Endometrium (tissue), 2 donors: ENCODE data around the gene ST6GALNAC5.
"Not testable (repeated sequence)": the region's sequence is repeated elsewhere in the genome, so short reads cannot be mapped to it uniquely, and the experiment has no call there.

Experiments used
- FAIRE-seq: peaks from 2 replicates; lab custom pipeline; 2012; peaks lifted over from hg19 to GRCh38; lab: Jason Lieb, UNC
- donor health status: control.
- donor health status: control.

The ST6GALNAC5 gene

GRCh38 chr1:76868154-76868882, 1.0 kb downstream of the ST6GALNAC5 start:
- FAIRE-seq = no peak

GRCh38 chr1:76868916-76869315, 1.6 kb downstream of the ST6GALNAC5 start:
- no peak for FAIRE-seq

DNA sequence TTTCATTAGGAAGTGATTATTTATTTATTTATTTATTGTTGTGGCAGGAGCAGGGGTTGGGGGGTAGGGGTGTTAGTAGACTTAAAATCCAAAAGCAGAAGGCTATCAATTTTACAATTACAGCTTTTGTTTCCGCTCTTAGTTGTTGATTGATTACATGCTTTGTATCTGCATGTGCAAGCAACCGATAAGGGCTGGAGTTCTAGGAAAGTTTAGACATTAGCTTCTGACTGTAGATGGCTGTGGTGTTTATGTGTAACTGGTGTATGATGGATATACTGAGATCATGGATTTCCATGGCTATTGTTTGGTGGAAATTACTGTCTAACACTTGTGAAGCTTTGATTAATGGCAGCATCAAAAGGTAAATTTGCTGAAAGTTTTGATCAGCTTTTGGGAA, 2.8 kb downstream of the ST6GALNAC5 start:
- no peak for FAIRE-seq

GRCh38 chr1:76871355-76871974, 4.2 kb downstream of the ST6GALNAC5 start:
- FAIRE-seq = no peak

GRCh38 chr1:76872944-76873343, 5.7 kb downstream of the ST6GALNAC5 start:
- no peak for FAIRE-seq

DNA sequence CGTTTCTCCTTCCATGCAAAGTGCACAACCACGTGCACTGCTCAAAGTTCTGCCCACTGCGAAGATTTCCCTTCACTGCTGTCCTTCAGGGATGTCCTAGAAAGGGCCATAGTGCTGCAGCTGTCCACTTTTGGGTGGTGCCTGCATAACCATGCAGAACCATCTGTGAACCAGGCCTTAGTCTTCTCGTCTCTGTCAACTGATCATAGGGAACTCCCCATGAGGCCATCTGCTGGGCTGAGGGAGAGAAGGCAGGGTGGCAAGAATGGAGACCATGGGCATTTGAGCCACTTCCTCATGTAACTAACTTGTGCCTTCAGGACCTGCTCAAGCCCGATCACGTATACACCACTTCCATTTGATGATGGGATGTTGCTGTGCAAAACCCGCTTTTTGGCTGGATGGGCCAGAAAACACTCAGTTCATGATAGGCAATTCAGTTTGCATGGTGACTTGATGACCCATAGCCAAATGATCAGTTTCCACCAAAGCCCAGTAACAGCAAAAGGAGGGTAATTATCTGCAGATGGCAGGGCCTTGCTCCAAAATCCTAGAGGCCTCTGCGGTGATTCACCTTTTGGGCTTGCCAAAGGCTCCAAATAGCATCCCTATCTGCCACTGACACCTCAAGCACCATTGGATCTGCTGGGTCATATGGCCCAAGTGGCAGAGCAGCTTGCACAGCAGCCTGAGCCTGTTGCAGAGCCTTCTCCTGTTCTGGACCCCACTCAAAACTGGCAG, 9.5 kb downstream of the ST6GALNAC5 start:
- no peak for FAIRE-seq

DNA sequence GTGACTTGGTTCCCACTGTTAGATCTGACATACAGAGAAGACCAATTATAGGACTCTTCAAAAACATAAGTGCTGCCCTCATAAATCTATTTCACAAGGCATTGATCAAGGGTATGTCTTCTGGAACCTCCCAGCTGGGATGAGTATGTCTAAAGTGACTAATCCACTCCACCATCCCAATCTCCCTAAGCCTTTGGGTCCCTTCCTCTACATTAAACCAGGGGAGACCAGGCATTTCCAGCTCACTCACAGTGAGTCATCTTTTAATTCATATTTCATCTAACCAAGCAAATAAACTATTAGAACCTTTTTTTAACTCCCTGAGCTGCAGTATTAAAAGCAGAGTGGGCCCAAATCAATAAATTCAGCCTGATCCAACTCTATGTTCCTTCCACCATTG, 11.7 kb downstream of the ST6GALNAC5 start:
- not testable (repeated sequence) for FAIRE-seq

DNA sequence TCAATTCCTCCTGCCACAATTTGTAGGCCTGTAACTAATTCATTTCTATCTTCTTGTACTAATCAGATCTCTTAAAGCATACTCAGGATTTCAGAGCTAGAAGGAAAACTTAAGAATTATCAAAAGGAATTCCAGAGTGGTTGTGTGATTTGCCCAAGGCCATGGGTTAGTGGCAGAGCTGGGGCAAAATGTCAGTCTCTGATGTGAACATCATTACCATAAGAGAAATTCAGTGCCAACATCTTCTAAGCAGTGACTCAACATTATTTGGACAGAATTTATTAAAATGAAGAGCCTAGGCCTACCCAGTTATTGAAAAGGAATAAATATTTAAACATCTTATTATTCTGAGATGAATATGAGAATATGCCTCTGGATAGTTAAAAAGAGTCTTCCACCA, 14.5 kb downstream of the ST6GALNAC5 start:
- no peak for FAIRE-seq

GRCh38 chr1:76891931-76892622, 24.8 kb downstream of the ST6GALNAC5 start:
- no peak for FAIRE-seq

DNA sequence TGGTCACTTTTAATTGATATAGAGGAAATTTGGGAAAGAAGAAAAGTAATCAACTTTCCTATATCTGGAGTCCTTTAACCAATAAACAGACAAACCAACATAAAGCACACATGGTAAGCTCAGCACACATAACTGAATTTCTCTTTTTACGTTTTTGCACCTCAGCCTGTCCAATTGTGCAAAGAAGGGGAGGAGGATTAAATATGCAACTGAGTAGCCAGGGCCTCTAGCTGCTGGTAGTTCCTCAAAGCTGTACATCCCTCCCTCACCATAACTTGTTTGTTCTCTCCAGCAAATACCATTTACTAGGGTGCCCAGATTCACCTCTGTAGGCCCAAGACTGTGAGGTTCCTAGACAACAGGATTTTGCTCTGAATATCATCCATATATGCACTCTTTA, 25.4 kb downstream of the ST6GALNAC5 start:
- no peak for FAIRE-seq

- no peak for FAIRE-seq
Observed at GRCh38 chr1:76901158-76901767, 34.0 kb downstream of the ST6GALNAC5 start.

- FAIRE-seq = no peak
Observed at GRCh38 chr1:76905876-76906595, 38.8 kb downstream of the ST6GALNAC5 start.

- no peak for FAIRE-seq
Observed at GRCh38 chr1:76909311-76909710, 42.0 kb downstream of the ST6GALNAC5 start.

GRCh38 chr1:76919085-76919484, 51.8 kb downstream of the ST6GALNAC5 start:
- no peak for FAIRE-seq

DNA sequence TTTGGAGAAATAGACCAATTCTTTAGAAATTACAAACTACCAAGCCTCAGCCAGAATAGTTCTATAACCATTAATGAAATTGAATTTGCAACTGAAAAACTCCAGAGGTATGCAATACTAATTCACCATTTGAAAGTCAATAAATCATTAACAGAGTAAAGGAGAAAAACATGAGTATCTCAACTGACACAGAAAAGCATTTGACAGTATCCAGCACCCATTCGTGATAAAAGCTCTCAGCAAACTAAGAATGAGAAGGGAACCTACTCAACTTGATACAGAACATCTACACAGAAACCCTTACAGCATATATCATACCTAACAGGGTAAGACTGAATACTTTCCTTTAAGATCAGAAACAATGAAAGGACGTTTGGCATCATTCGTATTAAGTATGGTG, 54.3 kb downstream of the ST6GALNAC5 start:
- no peak for FAIRE-seq

GRCh38 chr1:76925825-76926224, 58.5 kb downstream of the ST6GALNAC5 start:
- FAIRE-seq = no peak

DNA sequence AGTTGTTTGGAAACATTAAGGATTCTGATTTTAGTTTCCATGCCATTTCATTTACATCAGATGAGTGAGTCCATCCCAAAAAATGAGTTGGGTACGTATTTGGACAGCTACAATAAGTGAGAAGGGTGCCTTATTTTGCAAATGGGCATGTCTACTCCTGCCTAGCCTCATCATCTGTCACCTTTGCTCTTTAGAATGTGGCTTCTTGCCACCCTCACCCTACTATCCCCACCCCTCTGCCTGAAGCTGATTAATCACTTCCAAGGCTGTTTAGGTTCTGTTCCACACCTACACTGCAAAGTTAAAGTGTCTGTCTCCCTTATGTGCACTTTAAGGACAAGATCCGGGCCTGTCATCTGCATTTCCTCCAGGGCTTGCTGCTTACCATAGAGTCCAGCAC, 61.2 kb downstream of the ST6GALNAC5 start:
- no peak for FAIRE-seq

GRCh38 chr1:76929136-76929535, 61.9 kb downstream of the ST6GALNAC5 start:
- no peak for FAIRE-seq

- FAIRE-seq = no peak
Observed at GRCh38 chr1:76933847-76934815, 66.9 kb downstream of the ST6GALNAC5 start.

- no peak for FAIRE-seq
Observed at GRCh38 chr1:76938304-76938703, 71.0 kb downstream of the ST6GALNAC5 start.
